GM23248 (cell line): ENCODE data around the gene KCNJ12. TPM values are rescaled to one million over a fixed set of nuclear protein-coding genes. Genes with fewer than 3 reads are reported as not detected.

ENCODE experiments used
- DNase-seq: peaks from one replicate; pipeline ENCODE4 v3.0.0-alpha.2; 2015
- H2AFZ ChIP-seq: fragments of 200-600 bp; sonication (generic); 2 replicates; pipeline ENCODE4 v1.6.1; 2016; ENCODE audit warnings: antibody characterized with exemption
- H3F3A ChIP-seq: fragments of 200-600 bp; sonication (generic); 2 replicates; pipeline ENCODE4 v1.6.1; 2016; ENCODE audit warnings: mild to moderate bottlenecking, antibody characterized with exemption, mixed run types; ENCODE audit not compliant: insufficient read depth
- H3K27ac ChIP-seq: fragments of 200-600 bp; sonication (generic); 2 replicates; pipeline ENCODE4 v1.5.1; 2016; ENCODE audit warnings: mild to moderate bottlenecking
- H3K27me3 ChIP-seq: fragments of 200-600 bp; sonication (generic); replicated peaks from 2 replicates; pipeline ENCODE4 v1.6.1; 2016; ENCODE audit warnings: mild to moderate bottlenecking; ENCODE audit not compliant: insufficient read depth
- H3K36me3 ChIP-seq: fragments of 200-600 bp; sonication (generic); 2 replicates; pipeline ENCODE4 v1.6.1; 2016; ENCODE audit warnings: low read depth, mild to moderate bottlenecking
- H3K4me1 ChIP-seq: fragments of 200-600 bp; sonication (generic); 2 replicates; pipeline ENCODE4 v1.6.1; 2016; ENCODE audit warnings: mild to moderate bottlenecking; ENCODE audit not compliant: insufficient read depth
- H3K4me2 ChIP-seq: fragments of 200-600 bp; sonication (generic); one replicate; pipeline ENCODE4 v1.6.1; 2016; ENCODE audit warnings: mild to moderate bottlenecking; ENCODE audit not compliant: unreplicated experiment
- H3K4me3 ChIP-seq: fragments of 200-600 bp; sonication (generic); 2 replicates; pipeline ENCODE4 v1.5.1; 2016; ENCODE audit warnings: mild to moderate bottlenecking
- H3K79me2 ChIP-seq: fragments of 200-600 bp; sonication (generic); 2 replicates; pipeline ENCODE4 v1.6.1; 2016; ENCODE audit warnings: mild to moderate bottlenecking; ENCODE audit not compliant: insufficient read depth
- H3K9ac ChIP-seq: fragments of 200-600 bp; sonication (generic); 2 replicates; pipeline ENCODE4 v1.6.1; 2016; ENCODE audit warnings: mild to moderate bottlenecking
- H3K9me2 ChIP-seq: fragments of 200-600 bp; sonication (generic); 2 replicates; pipeline ENCODE4 v1.6.1; 2016; ENCODE audit warnings: mixed run types, mild to moderate bottlenecking, moderate library complexity; ENCODE audit not compliant: insufficient read depth
- H3K9me3 ChIP-seq: fragments of 200-600 bp; sonication (generic); one replicate; pipeline ENCODE4 v1.6.1; 2017; ENCODE audit warnings: low read depth
- H4K20me1 ChIP-seq: fragments of 200-600 bp; sonication (generic); 2 replicates; pipeline ENCODE4 v1.6.0; 2016; ENCODE audit not compliant: insufficient read depth
- EZH2 ChIP-seq: fragments of 200-600 bp; sonication (generic); IDR thresholded peaks from 2 replicates; pipeline ENCODE4 v1.6.1; 2018; ENCODE audit warnings: antibody characterized with exemption, mild to moderate bottlenecking; ENCODE audit not compliant: insufficient read depth, poor library complexity, severe bottlenecking
- EZH2phosphoT487 ChIP-seq: fragments of 200-600 bp; sonication (generic); IDR thresholded peaks from 2 replicates; pipeline ENCODE4 v1.6.1; 2018; ENCODE audit warnings: antibody characterized with exemption, moderate library complexity, mild to moderate bottlenecking, low read depth; ENCODE audit not compliant: insufficient read depth
- WGBS, 2 experiments: methylation state at CpG; one replicate each; pipeline ENCODE4 v1.1.6; 2015 to 2017; ENCODE audit warnings: low lambda C conversion rate in 2 of 2, low coverage in 1 of 2; ENCODE audit errors: missing lambda C conversion rate in 2 of 2; 5-methylcytosine and 5-hydroxymethylcytosine counted together
- in situ Hi-C: fragments of 300-500 bp; cut with MboI; formaldehyde crosslinking; loops from 2 replicates; pipeline ENCODE4 v1.15.0; 2020
- polyA plus RNA-seq: library from polyadenylated mRNA; unstranded; fragments of >200 nt; fragmentation: Nextera tagmentation; extraction: Ambion mirVana; gene quantifications from 2 replicates; pipeline ENCODE4 v1.2.1, GENCODE V29; 2016
- total RNA-seq: library from RNA; depleted of rRNA; stranded (reverse); fragments of >200 nt; shearing (Covaris generic); gene quantifications from 2 replicates; pipeline ENCODE4 v1.2.3, GENCODE V29; 2014

KCNJ12 gene
- total and polyA plus RNA-seq, 2 experiments from 2014 or later = 0.29 to 0.54 TPM

- Histone ChIP-seq H3F3A (no peaks in the 10 kb centered on the region), H3K4me2 (no peak overlapping the region), H3K9ac (no peak overlapping the region), H4K20me1 (no peaks in the 10 kb centered on the region), H3K36me3 (no peaks in the 10 kb centered on the region), H3K27ac (no peak overlapping the region), H3K27me3 (peaks cover 39% of the 10 kb centered on the region), H2AFZ (no peak overlapping the region), H3K9me3 (no peaks in the 10 kb centered on the region), H3K9me2 (no peaks in the 10 kb centered on the region), H3K4me1 (no peaks in the 10 kb centered on the region), H3K4me3 (no peak overlapping the region), H3K79me2 (no peaks in the 10 kb centered on the region)
- 22 to 24% methylated on average over 47 to 48 of the region's 48 CpGs for WGBS, 2 experiments
- TF ChIP-seq EZH2 (no peak), EZH2phosphoT487 (no peak)
- no peak for DNase-seq
- in situ Hi-C loops = loop anchor here (25.0 kb wide), 2 partner anchors 98 to 273 kb away; no protein-coding TSS in a partner anchor
Measured at GRCh38 chr17:21463779-21464407, 87.7 kb downstream of the KCNJ12 start.

GRCh38 chr17:21464611-21465021 is 88.5 kb downstream of the KCNJ12 start:
- Histone ChIP-seq H3K36me3 (no peaks in the 10 kb centered on the region), H3K4me2 (no peak overlapping the region), H4K20me1 (no peaks in the 10 kb centered on the region), H3K9me2 (no peaks in the 10 kb centered on the region), H3K79me2 (no peaks in the 10 kb centered on the region), H2AFZ (no peak overlapping the region), H3K9me3 (no peaks in the 10 kb centered on the region), H3K27ac (no peak overlapping the region), H3K9ac (no peak overlapping the region), H3F3A (no peaks in the 10 kb centered on the region), H3K4me1 (no peaks in the 10 kb centered on the region), H3K27me3 (peaks cover 40% of the 10 kb centered on the region), H3K4me3 (no peak overlapping the region)
- DNase-seq = no peak
- in situ Hi-C loops = loop anchor here (25.0 kb wide), 2 partner anchors 98 to 273 kb away; no protein-coding TSS in a partner anchor
- WGBS, 2 experiments = 68 to 81% methylated on average over 12 of the region's 12 CpGs
- TF ChIP-seq EZH2phosphoT487 (no peak), EZH2 (no peak)

GRCh38 chr17:21466550-21466949 is 90.4 kb downstream of the KCNJ12 start:
- H3K27me3 ChIP-seq = peaks cover 43% of the 10 kb centered on the region
- H3K36me3 ChIP-seq = no peaks in the 10 kb centered on the region
- H3K9me3 ChIP-seq = no peaks in the 10 kb centered on the region
- no peaks in the 10 kb centered on the region for H3F3A ChIP-seq
- no peak overlapping the region for H3K4me2 ChIP-seq
- no peaks in the 10 kb centered on the region for H3K79me2 ChIP-seq
- 69 to 75% methylated on average over 10 to 11 of the region's 11 CpGs for WGBS, 2 experiments
- H3K9me2 ChIP-seq = no peaks in the 10 kb centered on the region
- in situ Hi-C loops = loop anchor here (25.0 kb wide), 2 partner anchors 96 to 271 kb away; no protein-coding TSS in a partner anchor
- no peak for TF ChIP-seq EZH2
- no peak for TF ChIP-seq EZH2phosphoT487
- no peaks in the 10 kb centered on the region for H4K20me1 ChIP-seq
- no peak overlapping the region for H3K27ac ChIP-seq
- no peak for DNase-seq
- H3K4me3 ChIP-seq = no peak overlapping the region
- no peak overlapping the region for H3K9ac ChIP-seq
- H2AFZ ChIP-seq = no peak overlapping the region
- H3K4me1 ChIP-seq = no peaks in the 10 kb centered on the region

GRCh38 chr17:21467196-21467595 is 91.0 kb downstream of the KCNJ12 start:
- DNase-seq = no peak
- H2AFZ ChIP-seq = no peak overlapping the region
- in situ Hi-C loops = loop anchor here (25.0 kb wide), 2 partner anchors 95 to 270 kb away; no protein-coding TSS in a partner anchor
- H3K9ac ChIP-seq = no peak overlapping the region
- no peak for TF ChIP-seq EZH2
- no peak for TF ChIP-seq EZH2phosphoT487
- no peaks in the 10 kb centered on the region for H3K36me3 ChIP-seq
- H3F3A ChIP-seq = no peaks in the 10 kb centered on the region
- H3K9me2 ChIP-seq = no peaks in the 10 kb centered on the region
- no peak overlapping the region for H3K27ac ChIP-seq
- no peak overlapping the region for H3K4me3 ChIP-seq
- H3K9me3 ChIP-seq = no peaks in the 10 kb centered on the region
- H4K20me1 ChIP-seq = no peaks in the 10 kb centered on the region
- H3K79me2 ChIP-seq = no peaks in the 10 kb centered on the region
- H3K4me2 ChIP-seq = no peak overlapping the region
- H3K27me3 ChIP-seq = peaks cover 48% of the 10 kb centered on the region
- 49 to 56% methylated on average over 7 of the region's 7 CpGs for WGBS, 2 experiments
- H3K4me1 ChIP-seq = no peaks in the 10 kb centered on the region
